Spleen (tissue), 7 donors: ENCODE measurements around the gene TNRC6B.

ENCODE experiments used
- POLR2A ChIP-seq, 3 donors: fragments of 450-650 bp; IDR thresholded peaks; one replicate each; pipeline ENCODE4 v1.5.1; 2017; ENCODE audit warnings: antibody characterized with exemption in 3 of 3, mild to moderate bottlenecking in 1 of 3
- POLR2AphosphoS5 ChIP-seq, 3 donors: sonication (generic); formaldehyde crosslinking; IDR thresholded peaks; one replicate each; pipeline ENCODE4 v1.5.1; 2017; ENCODE audit warnings: antibody characterized with exemption in 3 of 3
- TF ChIP-seq, protein P1 (sequence below), 11 experiments: fragments of 200-600 bp in 7 of 11; fragments of 450-650 bp in 4 of 11; sonication (generic) in 4 of 11; IDR thresholded peaks in 8 of 11; conservative IDR thresholded peaks in 3 of 11; 1 replicate in 7 of 11; 2 replicates in 4 of 11; pipeline versions ENCODE4 v1.4.0 to v1.8.0; 2016 to 2021; ENCODE audit warnings: antibody characterized with exemption in 11 of 11, inconsistent platforms in 4 of 11, mild to moderate bottlenecking in 1 of 11
- donor health status: DM: no; HTN: no; CAD: no; lungs with moderate emphysema.
- donor health status: DM: no; HTN: no; CAD: no.
- donor health status: DM: no; HTN: no; CAD: no.

DNA sequence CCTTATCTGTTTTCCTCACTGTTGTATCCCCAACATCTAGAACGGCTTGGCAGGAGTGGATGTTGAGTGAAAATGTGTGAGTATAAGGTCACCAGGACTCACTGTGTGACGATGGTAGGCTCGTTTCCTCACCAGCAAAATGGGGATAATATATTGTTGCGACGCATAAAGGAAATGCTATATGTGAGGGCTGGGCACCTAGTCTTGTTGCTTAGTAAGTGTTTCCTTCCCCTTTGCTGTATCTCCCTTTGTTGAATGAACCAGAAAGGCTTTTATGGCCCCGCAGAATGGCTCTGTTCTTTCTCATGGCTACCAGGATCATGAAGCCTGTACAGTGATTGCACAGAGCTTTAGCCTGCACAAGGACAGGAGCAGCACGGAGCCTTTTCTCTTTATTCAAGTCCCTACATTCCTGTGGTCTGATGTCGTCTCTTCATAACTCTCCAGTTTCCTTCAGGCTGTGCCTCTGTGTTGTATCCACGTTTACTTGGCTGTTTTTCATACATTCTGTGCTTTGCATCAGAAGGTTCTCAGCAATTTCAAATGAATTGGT lies 5.4 kb downstream of the TNRC6B start:
- TF ChIP-seq, protein P1, sequence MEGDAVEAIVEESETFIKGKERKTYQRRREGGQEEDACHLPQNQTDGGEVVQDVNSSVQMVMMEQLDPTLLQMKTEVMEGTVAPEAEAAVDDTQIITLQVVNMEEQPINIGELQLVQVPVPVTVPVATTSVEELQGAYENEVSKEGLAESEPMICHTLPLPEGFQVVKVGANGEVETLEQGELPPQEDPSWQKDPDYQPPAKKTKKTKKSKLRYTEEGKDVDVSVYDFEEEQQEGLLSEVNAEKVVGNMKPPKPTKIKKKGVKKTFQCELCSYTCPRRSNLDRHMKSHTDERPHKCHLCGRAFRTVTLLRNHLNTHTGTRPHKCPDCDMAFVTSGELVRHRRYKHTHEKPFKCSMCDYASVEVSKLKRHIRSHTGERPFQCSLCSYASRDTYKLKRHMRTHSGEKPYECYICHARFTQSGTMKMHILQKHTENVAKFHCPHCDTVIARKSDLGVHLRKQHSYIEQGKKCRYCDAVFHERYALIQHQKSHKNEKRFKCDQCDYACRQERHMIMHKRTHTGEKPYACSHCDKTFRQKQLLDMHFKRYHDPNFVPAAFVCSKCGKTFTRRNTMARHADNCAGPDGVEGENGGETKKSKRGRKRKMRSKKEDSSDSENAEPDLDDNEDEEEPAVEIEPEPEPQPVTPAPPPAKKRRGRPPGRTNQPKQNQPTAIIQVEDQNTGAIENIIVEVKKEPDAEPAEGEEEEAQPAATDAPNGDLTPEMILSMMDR (IDR thresholded peaks at IDR 0.05 in 8 of 11, conservative IDR thresholded peaks at IDR 0.05 in 3 of 11) = no peak
- TF ChIP-seq POLR2A (IDR thresholded peaks at IDR 0.05) (no peak), POLR2AphosphoS5 (IDR thresholded peaks at IDR 0.05) (peak in 1 of 3 donors; percentile 44)
